Endothelial cell of umbilical vein (primary cell): ENCODE results near the gene BSDC1.
"Not testable (repeated sequence)": the region's sequence is repeated elsewhere in the genome, so short reads cannot be mapped to it uniquely, and the experiment has no call there.

Experiments
- FOS ChIP-seq: IDR thresholded peaks from 2 replicates; pipeline ENCODE4 v1.6.1; 2011; ENCODE audit warnings: mild to moderate bottlenecking, low read length, moderate library complexity, borderline replicate concordance; ENCODE audit not compliant: insufficient read depth
- JUN ChIP-seq: IDR thresholded peaks from 2 replicates; pipeline ENCODE4 v1.6.1; 2011; ENCODE audit warnings: borderline replicate concordance, low read depth; ENCODE audit not compliant: insufficient read length, insufficient read depth

DNA sequence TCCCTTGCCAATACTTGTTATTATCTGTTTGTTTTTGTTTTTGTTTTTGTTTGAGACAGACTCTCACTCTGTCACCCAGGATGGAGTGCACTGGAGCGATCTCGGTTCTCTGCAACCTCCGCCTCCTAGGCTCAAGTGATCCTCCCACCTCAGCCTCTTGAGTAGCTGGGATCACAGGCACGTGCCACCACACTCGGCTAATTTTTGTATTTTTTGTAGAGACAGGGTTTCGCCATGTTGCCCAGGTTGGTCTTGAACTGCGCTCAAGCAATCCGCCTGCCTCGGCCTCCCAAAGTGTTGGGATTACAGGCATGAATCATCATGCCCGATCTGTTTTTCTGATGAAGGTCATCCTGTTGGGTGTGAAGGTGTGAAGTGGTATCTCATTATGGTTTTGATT is 47.2 kb upstream of the BSDC1 start:
- not testable (repeated sequence) for TF ChIP-seq JUN, FOS
